GM21447 (cell line): ENCODE results near the gene CIAO3.

Source experiments
- ATAC-seq: cut with Tn5 transposase; IDR thresholded peaks from one replicate; pipeline ENCODE4 v1.9.1; 2021; ENCODE audit not compliant: unreplicated experiment

CIAO3 gene

DNA sequence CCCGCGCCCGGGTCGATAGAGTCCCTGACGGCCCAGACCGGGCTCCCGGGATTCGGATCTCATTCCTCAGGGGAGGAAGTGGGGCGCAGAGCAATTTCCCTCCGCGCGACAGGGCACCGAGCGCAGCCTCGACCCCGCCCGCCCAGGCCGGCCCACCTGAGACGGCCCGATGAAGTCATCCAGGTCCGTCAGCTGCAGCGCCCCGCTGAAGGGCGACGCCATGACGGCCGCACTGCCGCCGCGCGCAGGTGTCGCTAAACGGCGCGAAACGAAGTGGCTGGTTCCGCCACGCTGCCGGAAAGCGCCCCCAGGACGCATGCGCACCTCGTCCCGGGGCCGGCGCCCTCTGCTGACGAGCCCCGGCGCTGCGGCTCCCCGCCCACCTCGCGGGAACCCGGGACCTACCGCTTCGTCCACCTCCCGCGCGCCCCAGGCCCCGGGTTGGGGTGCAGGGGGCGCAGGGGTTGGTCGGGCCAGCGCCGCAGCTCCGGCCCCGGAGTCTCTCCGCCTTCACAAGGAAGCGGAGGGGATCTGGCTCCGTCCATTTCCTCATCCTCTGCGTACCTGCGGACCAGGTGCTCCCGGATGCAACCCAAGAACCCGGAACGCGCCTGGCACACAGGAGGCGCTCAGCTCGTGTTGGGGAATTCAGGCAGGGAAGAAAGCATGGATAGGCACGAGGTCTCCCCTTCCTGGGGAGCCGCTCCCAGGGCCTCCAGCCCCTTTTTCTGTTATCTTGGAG, at the start of gene CIAO3:
Gene CIAO3 (minus strand): TSS at position 234 of the 742 bp plus-strand sequence. CDS start 12 bp downstream, at position 222.
- ATAC-seq, result peak; percentile 54

DNA sequence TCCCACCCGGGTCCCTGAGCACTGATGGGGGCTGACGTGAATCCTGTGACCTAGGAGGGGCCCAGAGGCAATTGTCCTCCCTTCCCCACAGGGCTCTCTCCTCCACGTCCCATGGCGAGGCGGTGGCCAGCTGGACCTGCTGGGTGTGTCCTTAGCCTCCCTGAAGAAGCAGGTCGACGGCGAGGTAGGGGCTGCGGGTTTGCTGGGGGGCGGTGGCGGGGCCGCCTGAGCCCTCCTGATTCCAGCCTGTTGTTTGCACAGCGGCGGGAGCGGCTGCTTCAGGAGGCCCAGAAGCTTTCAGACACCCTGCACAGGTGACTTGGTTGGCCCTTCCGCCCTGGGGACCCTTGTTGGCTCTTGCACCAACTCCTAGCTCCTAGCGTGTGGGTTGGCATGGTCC, 49.3 kb upstream of the CIAO3 start:
- ATAC-seq, result no peak

DNA sequence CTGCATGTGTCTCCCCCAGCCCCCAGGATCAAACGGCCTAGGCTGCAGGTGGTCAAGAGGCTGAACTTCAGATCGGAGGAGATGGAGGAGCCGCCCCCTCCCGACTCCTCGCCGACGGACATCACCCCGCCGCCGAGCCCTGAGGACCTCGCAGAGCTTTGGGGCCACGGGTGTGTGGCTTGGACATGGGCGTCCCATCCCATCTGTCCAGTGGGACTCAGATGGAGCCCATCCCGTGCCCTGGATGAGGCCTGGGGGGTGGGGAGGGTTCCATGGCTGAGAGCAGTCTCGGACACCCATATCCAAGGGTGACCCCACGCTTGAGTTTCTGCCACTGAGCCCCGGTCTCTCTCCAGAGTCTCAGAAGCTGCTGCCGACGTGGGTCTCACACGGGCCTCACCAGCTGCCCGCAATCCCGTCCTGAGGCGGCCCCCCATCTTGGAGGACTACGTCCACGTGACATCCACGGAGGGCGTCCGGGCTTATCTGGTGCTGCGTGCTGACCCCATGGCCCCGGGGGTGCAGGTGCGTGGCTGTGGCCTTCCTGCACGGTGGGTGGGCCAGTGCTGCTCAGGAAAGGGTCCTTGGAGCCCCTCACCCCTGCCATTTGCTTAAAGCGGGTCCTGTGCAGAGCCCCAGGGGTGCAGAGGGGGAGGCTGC, 48.5 kb upstream of the CIAO3 start:
- ATAC-seq, result no peak

DNA sequence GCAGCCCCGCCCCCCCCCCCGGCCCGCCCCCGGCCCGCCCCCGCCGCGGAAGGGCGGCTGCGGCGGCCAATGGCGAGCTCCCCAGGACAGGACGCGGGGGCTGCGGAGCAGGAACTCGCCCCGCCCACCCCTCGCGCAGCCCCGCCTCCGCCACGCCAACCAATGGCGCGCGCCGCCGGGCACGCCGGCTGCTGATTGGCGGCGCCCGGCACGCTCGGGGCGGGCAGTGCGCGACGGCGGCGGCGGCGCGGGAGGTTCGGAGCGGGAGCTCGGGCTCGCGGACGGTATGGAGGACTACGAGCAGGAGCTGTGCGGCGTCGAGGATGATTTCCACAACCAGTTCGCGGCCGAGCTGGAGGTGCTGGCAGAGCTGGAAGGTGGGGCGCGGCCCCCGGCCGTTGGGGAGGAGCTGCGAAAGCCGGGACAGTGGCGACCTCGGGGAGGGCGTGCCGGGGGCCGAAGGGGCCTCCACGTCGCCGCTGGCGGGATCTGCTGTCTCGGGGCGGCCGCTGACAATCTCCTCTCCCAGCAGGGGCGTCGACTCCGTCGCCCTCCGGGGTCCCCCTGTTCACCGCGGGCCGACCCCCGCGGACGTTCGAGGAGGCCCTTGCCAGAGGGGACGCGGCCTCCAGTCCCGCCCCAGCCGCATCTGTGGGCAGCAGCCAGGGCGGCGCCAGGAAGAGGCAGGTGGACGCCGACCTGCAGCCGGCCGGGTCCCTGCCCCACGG, 47.8 kb upstream of the CIAO3 start, which contains the start of gene CHTF18:
Gene CHTF18 (plus strand): TSS at position 222 of the 728 bp plus-strand sequence. CDS start 65 bp downstream, at position 287.
- peak; percentile 62 for ATAC-seq

DNA sequence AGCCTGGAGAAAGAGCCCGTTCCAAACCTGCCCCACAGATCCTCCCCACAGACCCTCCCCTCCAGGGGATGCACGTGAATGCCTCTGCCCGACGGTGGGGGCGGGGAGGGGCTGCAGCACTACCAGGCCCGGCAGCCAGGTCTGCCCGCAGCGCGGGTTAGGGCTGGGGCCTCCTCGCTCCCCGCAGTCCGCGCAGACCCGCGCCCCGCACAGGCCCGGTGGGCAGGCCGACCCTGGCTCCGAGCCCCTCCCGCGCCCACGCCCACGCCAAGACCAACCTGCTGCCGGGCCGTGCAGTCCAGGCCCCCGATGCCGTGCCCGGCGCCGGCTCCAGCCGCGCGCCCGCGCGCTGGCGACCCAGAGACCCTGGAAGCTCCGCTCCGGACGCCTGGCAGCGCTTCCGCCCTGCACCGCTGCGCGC, 47.2 kb upstream of the CIAO3 start, which contains the start of gene RPUSD1:
Gene RPUSD1 (minus strand): TSS at position 404 of the 421 bp plus-strand sequence. CDS start 644 bp downstream, outside the sequence.
- peak; percentile 15 for ATAC-seq

DNA sequence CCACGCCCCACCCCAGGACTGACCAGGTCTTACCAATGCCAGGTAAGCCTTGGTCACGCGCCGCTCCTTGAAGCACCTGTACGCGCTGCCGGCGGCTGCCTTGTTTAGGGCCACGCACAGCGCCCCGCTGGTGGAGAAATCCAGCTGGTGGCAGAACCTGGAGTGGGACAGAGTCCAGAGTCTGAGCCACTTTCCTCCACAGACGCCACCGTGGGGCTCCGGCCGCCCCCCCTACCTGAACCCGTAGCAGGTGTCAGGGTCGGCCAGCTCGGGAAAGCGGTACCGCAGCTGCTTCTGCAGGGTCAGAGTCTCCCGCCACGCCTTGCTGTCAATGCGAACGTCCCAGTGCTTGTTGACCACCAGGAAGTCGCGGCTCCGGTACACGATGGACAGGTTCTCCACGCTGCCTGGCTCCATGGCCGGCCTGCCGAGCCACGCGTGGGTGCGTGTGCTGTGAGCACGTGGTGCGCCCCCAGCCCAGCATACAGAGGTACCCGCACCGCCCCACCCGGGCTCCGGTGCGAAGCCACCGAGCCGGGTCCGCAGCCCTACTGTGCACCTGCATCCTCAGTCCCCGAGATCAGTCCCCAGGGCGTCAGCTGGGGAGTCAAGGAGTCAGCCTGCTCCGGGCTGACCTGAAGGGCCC, 46.6 kb upstream of the CIAO3 start:
- no peak for ATAC-seq

DNA sequence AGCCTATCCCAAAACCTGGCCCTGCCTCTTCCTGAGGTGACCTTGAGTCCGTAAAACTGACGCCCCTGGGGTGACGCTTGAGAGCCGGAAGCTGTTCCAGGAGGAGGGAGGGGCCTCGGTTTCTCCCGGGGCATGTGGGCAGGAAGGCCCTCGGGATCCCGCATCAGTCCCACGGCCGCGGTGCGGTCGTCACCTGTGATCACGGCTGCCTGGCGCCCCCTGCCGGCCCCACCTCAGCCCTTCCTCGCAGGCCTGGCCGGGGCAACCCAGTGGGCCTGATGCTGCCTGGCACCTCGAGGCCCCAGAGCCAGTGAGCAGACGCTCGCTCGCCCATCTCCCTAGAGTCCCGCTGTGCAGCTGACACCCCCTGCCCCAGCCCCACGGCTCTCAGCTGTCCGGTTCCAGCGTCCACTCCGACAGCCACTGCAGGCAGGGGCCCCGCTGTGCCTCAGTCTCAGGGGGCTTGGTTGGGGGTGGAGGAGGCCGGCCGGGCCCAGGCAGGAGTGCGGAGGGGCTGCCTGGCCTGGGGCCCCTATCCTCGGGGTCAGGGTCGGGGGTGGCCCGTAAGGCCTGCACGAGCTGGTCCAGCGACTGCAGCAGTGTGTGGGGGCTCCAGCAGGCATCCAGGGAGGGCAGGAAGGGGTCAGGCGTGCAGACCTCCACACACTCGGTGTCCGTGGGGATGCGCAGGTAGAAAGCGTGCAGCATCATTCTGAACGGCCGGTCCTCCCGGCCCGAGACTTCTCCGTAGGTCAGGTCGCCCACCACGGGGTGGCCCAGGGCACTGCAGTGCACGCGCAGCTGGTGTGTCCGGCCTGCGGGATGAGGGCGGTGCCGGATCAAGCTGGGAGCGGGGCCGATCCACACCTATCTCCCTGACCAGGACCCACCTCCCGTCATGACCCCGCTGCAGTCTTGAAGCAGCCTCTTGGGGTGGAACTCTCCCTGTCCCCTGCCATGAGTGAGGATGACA, 45.1 kb upstream of the CIAO3 start:
- ATAC-seq, result no peak

DNA sequence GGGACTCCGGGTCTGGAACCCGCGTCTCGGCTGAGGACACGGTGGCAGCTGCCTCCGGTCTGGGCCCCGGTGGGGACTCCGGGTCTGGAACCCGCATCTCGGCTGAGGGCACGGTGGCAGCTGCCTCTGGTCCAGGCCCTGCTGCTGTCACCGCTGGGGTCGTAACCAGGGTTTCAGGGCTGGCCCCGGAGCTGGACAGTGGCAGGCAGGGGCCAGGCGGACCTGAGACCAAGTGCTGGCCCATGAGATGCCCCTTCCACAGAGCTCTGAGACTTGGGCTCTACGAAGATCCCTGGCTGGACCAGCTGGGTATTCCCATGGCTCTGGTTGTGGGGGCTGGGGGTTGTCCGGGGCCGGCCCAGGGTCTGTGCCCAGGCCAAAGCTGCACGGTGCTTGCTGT, 43.6 kb upstream of the CIAO3 start:
- no peak for ATAC-seq

DNA sequence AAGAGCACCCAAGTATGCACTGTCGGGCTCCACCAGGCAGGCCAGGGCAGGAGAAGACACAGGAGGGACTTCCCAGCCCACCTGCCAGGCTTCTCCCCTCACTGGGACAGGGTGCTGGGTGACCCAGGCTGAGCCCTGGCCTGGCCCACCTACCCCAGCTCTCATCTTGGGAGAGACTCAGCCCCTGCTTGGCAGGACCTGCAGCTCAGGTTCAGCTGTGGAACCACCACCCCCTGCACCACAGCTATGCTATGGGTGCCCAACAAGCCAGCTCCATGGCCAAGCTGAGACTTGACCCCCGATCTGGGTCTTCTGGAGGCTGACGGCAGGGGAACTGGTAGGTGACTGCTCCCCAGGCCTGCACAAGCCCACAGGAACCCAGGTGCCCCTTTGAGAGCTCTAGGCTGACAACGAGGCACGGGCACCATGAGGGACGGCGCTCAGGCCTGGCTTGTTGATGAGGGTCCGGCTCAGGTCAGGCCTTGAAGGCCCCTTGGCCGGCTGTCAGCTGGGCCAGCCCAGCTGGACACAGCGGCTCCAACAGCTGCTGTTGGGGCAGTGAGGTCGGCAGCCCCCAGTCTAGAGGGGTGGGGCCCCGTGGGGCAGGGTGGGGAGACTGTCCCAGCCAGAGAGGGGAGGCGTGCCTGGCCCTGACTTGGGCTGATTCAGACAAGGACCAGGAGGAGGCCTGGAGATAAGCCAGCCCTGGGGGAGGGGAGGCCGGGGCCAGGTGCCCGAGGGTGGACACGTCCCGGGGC, 42.8 kb upstream of the CIAO3 start:
- no peak for ATAC-seq

DNA sequence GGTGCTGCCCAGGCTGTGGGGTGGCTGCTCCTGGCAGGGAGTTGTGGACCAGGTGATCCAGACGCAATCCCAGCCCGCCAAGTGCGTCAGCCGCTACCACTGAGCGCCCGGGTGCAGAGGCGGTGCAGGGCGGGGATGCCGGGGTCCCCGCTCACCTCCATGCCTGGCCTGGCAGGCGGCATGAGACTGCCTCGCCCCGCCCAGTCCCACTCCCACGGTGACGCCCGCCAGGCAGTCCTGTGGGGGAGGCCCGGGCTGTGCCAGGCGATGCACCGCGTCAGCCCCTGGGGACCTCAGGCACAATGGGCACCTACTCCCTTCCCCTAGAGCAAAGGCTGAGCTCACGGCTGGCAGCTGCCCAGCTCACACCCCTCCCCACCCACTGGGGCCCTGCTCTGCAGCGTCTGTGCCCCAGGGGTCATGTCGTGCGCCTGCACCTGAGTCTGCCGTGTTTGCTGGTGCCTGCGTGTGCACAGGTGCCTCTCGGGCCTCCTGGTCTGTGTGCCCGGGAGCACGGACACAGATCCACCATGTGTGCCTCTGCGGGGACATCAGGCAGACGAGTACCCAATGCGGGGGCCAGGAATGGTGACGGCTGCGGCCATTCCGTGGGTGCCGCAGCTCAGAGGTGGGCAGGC, 42.1 kb upstream of the CIAO3 start:
- ATAC-seq, result no peak

DNA sequence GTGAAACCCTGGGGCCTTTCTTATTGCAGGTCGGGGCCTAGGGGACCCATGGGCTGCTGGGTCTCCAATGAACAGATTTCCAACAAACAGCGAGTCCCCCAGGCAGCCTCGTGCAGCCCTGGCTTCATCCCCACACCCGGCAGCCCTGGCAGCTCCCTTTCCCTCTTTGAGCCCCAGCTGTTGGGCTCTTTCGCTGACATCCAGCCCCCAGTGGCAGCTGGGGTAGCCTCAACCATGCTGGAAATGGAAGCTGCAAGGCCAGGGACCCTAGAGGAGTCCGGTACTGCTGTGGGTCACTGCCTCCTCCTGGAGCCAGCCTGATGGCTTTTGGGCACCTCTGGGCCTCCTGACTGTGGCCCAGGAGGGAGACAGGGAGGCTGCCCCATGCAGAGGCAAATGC, 41.5 kb upstream of the CIAO3 start:
- ATAC-seq, result no peak

DNA sequence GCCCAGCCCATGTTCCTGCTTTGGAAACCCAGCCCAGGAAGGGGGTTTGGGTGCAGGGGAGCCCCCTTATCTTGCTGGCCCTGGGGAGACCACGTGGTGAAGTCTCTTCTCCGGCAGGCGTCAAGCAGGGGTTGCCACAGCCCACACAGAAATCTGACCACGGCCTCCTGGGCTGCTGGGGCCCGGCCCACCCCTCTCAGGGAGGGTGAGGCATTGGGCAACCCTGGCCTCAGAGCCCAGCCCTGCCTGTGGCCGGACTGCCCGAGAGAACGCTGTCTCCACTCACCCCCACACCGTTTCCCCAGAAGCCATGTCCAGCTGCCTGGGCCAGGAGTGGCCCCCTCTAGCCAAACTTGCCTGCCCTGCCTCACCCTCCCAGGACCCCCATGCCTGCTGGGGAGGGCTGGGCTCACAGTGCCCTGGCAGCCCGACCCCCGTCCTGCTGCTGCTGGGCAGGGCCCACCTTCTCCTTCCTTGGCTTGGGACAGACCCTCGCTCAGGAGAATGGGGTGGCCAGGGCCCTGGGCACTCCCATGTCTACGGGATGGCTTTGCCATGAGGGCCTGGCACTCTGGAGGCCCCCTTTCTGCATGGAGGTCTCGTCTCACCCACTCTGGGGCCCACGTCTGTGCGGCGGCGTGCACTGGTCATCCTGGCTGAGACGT, 40.7 kb upstream of the CIAO3 start:
- no peak for ATAC-seq

DNA sequence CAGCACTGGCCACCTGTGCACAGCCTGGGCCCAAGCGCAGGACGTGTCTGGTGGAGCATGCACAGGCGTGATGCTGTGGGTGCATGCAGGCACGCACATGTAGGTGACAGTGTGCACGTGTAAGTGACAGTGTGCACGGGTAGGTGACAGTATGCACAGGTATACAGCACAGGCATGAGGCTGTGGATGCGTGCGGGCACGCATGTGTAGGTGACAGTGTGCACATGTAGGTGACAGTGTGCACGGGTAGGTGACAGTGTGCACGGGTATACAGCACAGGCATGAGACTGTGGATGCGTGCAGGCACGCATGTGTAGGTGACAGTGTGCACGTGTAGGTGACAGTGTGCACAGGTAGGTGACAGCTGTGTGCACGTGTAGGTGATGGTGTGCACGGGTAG, 39.5 kb upstream of the CIAO3 start:
- ATAC-seq, result no peak

DNA sequence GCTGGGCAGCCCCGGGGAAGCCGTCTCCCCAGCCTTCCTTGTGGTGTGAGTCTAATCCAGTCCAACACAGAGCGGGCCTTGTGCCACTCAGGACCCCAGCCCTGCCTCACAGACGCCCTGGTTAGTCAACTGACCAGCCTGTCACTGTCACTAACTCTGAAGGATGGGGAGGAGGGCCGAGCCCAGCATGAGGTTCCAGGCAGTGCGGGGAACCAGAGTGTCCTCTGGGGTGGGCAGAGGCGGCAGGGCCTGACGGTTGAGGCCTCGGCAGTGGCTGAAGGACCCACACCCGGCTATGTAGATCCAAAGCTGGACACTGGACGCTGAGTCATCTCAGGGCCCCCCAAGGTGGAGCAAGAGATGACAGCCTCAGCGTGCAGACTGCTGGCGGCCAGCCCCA, 38.8 kb upstream of the CIAO3 start:
- no peak for ATAC-seq

DNA sequence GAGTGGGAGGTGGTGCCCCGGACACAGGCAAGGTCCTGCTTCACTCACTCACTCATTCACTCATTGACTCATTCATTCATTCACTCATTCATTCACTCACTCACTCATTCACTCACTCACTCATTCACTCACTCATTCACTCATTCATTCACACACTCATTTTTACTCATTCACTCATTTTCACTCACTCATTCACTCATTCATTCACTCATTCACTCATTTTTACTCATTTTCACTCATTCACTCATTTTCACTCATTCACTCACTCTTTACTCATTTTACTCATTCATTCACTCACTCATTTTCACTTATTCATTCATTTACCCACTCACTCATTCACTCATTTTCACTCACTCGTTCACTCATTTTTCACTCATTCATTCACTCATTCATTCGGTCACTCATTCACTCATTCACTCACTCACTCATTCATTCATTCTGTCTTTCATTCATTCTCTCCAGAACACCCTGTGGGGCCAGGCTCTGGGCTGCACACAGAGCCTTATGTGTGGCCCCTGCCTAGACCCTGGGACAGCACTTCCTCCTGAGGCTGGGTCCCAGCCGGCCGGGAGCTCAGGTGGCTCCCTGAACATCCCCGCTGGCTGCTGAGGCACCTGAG, 38.2 kb upstream of the CIAO3 start:
- no peak for ATAC-seq

DNA sequence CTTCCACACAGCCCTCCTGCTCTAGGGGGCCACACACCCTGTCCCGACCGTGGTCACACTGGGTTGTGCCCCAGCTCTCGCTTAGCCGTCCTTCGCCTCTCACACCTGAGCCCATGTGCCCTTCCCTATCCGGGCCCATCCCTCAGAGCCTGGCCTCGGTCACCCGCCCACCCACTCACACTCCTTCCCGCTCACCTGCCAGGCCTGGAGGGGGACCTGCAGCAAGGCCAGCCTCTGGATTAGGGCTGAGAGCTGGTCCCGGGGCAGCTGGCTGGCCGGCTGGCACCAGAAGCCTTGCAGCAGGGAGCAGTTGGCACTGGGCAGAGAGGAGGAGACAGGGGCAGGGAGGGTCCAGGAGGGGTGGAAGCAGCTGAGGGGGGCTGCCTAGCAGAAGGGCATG, 37.6 kb upstream of the CIAO3 start:
- no peak for ATAC-seq

DNA sequence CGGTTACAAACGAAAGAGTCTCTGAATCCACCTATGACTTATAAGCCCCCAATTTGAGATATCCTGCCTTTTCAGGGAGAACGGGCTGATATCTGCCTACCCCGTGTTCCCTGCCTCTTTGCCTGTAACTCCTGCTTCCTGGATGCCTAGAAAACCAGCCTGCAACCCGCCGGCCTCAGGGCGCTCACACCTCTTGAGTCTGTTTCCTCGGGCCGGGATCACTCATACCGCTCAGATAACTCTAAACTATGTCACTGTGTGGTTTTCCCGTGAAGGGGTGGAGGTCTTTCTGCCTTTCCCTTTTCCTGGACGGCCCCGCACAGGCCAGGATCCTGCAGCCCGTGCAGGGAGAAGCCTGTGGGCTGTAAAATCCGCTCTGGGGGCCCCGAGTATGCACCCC, 37.0 kb upstream of the CIAO3 start:
- no peak for ATAC-seq

DNA sequence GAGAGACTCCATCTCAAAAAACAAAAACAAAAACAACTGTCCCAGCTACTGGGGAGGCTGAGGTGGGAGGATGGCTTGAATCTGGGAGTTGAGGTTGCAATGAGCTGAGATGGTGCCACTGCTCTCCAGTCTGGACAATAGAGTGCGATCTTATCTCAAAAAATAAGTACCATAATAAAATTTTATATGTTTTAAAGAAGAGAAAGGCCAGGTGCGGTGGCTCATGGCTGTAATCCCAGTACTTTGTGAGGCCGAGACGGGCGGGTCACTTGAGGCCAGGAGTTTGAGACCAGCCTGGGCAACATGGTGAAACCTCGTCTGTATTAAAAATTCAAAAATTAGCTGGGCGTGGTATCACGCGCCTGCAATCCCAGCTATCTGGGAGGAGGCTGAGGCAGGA, 36.0 kb upstream of the CIAO3 start:
- ATAC-seq, result no peak
